Mammary epithelial cell (primary cell): ENCODE results near the gene C16orf89.
"Not testable (repeated sequence)": the region's sequence is repeated elsewhere in the genome, so short reads cannot be mapped to it uniquely, and the experiment has no call there.

Experiments
- EZH2 ChIP-seq: IDR thresholded peaks from 2 replicates; pipeline ENCODE4 v1.6.1; 2012; ENCODE audit warnings: low read length, inconsistent platforms, borderline replicate concordance
- TF ChIP-seq, protein P1 (sequence below), 2 donors: IDR thresholded peaks in 1 of 2; conservative IDR thresholded peaks in 1 of 2; 2 replicates each; pipeline ENCODE4 v1.5.1; 2011 to 2012; ENCODE audit warnings: inconsistent platforms in 2 of 2, low read length in 2 of 2, mild to moderate bottlenecking in 2 of 2, control low read depth in 1 of 2, low read depth in 1 of 2; ENCODE audit not compliant: insufficient read depth in 1 of 2; ENCODE audit errors: extremely low read depth in 1 of 2

DNA sequence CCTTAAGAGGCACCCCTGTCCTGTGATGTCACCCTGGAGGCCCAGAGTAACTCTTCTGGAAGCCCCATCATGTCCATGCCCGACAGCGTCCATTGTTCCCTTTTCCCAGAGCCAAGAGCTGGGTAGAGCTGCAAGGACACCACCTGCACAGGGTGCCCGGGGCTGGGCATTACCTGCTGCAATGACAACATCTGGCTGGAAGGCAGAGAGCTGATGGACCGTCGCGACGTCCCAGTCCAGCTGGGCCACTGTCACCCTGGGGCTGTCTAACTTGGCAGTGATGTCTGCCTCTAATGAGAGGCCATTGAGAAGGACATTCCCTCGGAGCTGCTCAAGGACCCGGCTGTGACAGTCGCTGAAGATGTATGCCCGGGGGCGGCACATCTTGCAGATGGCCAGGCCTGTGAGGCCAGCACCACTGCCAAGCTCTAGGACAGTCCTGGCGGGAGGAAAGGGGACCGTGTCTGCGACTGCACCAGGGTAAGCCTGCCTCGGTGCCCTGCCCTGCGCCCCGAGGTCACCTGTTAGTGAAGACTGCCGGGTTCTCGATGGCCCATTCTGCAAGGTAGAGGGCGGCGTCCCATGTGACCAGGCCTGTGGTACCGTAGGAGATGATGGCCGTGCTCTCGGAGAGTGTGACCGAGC lies 24.3 kb upstream of the C16orf89 start:
- not testable (repeated sequence) for TF ChIP-seq EZH2
- TF ChIP-seq, protein P1, sequence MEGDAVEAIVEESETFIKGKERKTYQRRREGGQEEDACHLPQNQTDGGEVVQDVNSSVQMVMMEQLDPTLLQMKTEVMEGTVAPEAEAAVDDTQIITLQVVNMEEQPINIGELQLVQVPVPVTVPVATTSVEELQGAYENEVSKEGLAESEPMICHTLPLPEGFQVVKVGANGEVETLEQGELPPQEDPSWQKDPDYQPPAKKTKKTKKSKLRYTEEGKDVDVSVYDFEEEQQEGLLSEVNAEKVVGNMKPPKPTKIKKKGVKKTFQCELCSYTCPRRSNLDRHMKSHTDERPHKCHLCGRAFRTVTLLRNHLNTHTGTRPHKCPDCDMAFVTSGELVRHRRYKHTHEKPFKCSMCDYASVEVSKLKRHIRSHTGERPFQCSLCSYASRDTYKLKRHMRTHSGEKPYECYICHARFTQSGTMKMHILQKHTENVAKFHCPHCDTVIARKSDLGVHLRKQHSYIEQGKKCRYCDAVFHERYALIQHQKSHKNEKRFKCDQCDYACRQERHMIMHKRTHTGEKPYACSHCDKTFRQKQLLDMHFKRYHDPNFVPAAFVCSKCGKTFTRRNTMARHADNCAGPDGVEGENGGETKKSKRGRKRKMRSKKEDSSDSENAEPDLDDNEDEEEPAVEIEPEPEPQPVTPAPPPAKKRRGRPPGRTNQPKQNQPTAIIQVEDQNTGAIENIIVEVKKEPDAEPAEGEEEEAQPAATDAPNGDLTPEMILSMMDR (conservative IDR thresholded peaks at IDR 0.05 in 1 of 2, IDR thresholded peaks at IDR 0.05 in 1 of 2; ENCODE audit: extremely low read depth in 1 of 2, insufficient read depth in 1 of 2, low read depth in 1 of 2, low read length in 2 of 2): not testable (repeated sequence)
